Dendritic cell treated with granulocyte-macrophage colony-stimulating factor and Interleukin-4, amounts not matched to agents 40 ng/mL and 50 ng/mL, for 4 days (primary cell): ENCODE data around the gene CDH5.

ENCODE experiments used
- H3K27ac Mint-ChIP-seq: one replicate; pipeline ENCODE4 v1.8.0; 2022; ENCODE audit warnings: mild to moderate bottlenecking, mixed read lengths
- H3K27me3 Mint-ChIP-seq: one replicate; pipeline ENCODE4 v1.8.0; 2022; ENCODE audit warnings: mild to moderate bottlenecking, mixed read lengths
- H3K36me3 Mint-ChIP-seq: one replicate; pipeline ENCODE4 v1.8.0; 2022; ENCODE audit warnings: low read depth, mixed read lengths
- H3K4me1 Mint-ChIP-seq: one replicate; pipeline ENCODE4 v1.8.0; 2022; ENCODE audit warnings: low read depth, mixed read lengths
- H3K4me3 Mint-ChIP-seq: one replicate; pipeline ENCODE4 v1.8.0; 2022; ENCODE audit warnings: mild to moderate bottlenecking, moderate library complexity, mixed read lengths
- H3K9me3 Mint-ChIP-seq: one replicate; pipeline ENCODE4 v1.8.0; 2022; ENCODE audit warnings: mixed read lengths
- intact Hi-C: fragments of 100-400 bp; cut with micrococcal nuclease; formaldehyde crosslinking; loops from one replicate; pipeline ENCODE4 v1.15.0; 2022

CDH5 gene

DNA sequence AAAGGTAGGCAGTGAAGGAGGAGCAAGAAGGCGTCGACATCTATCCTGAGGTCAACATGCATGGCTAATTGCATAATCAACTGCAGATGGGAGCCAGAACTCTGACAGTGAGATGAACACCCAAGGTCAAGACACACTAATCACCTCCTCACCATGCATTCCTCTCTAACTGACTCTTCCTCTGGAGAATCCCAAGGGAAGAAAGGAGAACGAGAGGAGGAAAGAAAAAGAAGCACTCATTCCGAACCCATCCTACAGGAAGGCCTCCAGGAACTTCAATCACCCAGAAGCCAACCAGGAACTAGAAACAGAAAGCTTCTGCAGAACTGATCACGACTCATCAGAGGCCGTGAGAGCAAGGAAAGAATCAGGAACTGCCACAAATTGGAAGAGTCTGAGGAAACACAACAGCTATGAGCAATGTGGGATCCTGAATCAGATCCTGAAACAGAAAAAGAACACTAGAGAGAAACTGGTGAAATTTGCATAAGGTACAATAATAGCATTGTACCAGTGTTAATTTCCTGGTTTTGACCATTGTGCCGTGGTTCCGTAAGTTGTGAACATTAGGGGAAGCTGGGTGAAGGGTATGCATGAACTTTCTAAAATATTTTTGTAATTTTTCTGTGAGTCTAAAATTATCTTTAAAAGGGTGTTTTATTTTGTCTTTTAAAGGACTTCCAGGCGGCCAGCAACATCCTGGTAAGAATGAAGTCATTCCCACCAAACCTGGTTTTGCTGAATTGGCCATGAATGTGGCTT, 50.6 kb downstream of the CDH5 start:
- Mint-ChIP-seq H3K36me3 (no peaks in the 10 kb centered on the region), H3K27me3 (peaks cover 26% of the 10 kb centered on the region), H3K9me3 (peaks cover 20% of the 10 kb centered on the region), H3K4me3 (no peak overlapping the region), H3K27ac (peak overlapping the region; percentile 49), H3K4me1 (peaks cover 34% of the 10 kb centered on the region)
- intact Hi-C loops: no loop called here

DNA sequence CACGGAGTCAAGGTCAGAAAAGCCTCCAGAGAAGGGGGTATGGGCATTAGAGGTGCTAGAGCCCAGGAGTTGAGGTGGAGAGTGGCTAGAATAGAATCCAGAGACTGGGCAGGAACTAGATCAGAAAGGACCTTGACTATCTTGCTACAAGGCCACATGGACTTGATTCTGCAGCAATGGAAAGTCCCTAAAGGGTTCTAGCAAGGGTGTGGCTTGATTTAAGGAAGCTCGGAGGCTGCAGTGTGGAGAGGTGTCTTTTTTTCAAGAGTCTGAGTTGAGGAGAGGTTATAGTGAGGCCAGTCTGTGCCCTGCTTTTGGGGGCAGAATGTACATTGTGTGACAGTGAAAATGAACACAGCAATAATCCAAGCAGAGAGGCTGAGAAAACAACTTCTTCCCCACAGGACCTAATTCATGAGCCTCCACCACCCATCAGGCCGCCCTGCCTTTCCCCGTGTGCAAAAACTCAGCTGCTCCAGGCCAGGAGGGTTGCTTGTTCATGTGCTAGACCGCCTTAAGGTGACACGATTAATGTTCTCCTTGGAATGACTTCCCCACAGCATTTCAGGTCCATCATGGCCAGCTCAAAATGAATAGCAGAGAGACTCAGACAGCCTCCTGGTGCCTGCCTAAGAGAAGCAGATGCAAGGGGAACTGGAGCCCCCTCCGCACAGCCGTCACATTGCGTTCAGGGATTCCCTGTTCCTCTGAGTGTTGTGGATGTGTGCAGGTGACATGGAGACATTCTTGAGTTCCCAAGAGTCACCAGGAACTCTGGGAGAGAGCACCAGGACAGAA, 51.9 kb downstream of the CDH5 start:
- Mint-ChIP-seq H3K9me3 (peaks cover 11% of the 10 kb centered on the region), H3K4me3 (no peak overlapping the region), H3K4me1 (peaks cover 43% of the 10 kb centered on the region), H3K27ac (peak overlapping the region; percentile 49), H3K27me3 (peaks cover 35% of the 10 kb centered on the region), H3K36me3 (no peaks in the 10 kb centered on the region)
- intact Hi-C loops: no loop called here

DNA sequence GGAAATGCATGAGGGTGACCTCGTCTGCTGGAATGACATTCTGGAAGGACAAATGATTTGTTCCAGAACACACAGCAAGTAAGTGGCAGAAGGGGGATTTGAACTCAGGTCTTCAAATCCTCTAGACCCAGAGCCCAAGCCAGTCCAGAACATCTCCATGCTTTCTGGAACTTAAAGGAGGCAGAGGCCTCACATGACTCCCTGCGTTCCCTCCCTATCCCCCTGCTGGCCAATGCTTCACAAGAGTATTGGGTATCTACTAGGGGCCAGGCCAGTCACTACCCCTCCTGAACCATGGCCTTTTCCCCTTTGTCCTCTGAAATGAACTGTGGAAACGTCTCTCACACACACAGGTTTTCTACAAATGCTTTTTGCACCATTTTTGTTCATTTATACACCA, 53.0 kb downstream of the CDH5 start:
- no peak overlapping the region for H3K27ac Mint-ChIP-seq
- H3K4me1 Mint-ChIP-seq: peaks cover 43% of the 10 kb centered on the region
- H3K4me3 Mint-ChIP-seq: no peak overlapping the region
- H3K36me3 Mint-ChIP-seq: no peaks in the 10 kb centered on the region
- intact Hi-C loops: no loop called here
- H3K9me3 Mint-ChIP-seq: peaks cover 11% of the 10 kb centered on the region
- peaks cover 44% of the 10 kb centered on the region for H3K27me3 Mint-ChIP-seq

DNA sequence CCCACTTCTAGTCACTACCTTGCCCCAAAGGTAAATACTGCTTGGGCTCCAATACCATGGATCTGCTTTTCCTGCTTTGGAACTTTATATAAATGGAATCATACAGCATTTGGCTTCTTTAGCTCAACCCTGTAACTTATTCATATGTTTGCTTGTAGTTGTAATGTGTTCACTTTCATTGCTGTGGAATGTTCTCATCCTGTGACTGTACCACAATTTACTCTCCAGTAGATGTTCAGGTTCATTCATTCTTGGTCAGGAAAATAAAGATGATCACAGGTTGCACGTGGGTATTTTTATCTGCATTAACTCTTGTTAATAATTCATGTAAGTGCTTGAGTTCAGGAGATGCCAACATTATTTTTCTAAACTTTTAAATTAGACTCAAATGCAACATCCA, 53.9 kb downstream of the CDH5 start:
- no peaks in the 10 kb centered on the region for H3K36me3 Mint-ChIP-seq
- H3K4me1 Mint-ChIP-seq: peaks cover 43% of the 10 kb centered on the region
- H3K27me3 Mint-ChIP-seq: peaks cover 53% of the 10 kb centered on the region
- peaks cover 11% of the 10 kb centered on the region for H3K9me3 Mint-ChIP-seq
- H3K4me3 Mint-ChIP-seq: no peak overlapping the region
- no peak overlapping the region for H3K27ac Mint-ChIP-seq
- intact Hi-C loops: no loop called here

DNA sequence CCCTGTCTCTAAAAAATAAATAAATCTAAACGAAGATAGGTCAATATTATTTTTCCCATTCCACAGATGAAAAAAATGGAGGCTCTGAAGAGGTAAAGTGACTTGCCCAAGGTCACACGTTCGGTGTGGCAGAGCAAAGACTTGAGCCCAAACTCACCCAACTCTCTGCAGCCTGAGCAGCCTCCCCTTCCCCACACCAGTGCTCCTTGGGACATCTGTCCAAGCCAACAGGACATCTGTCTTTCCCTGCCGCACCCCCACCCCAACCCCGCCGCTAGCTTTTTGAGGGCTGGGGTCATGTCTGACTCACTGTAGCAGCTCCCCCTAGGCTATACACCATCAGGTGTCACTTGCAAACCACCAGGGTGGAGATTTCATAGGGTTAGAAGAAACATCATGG, 55.4 kb downstream of the CDH5 start:
- Mint-ChIP-seq H3K4me1 (peaks cover 42% of the 10 kb centered on the region), H3K27ac (no peak overlapping the region), H3K36me3 (no peaks in the 10 kb centered on the region), H3K27me3 (peaks cover 66% of the 10 kb centered on the region), H3K9me3 (peaks cover 7% of the 10 kb centered on the region), H3K4me3 (no peak overlapping the region)
- intact Hi-C loops: no loop called here

DNA sequence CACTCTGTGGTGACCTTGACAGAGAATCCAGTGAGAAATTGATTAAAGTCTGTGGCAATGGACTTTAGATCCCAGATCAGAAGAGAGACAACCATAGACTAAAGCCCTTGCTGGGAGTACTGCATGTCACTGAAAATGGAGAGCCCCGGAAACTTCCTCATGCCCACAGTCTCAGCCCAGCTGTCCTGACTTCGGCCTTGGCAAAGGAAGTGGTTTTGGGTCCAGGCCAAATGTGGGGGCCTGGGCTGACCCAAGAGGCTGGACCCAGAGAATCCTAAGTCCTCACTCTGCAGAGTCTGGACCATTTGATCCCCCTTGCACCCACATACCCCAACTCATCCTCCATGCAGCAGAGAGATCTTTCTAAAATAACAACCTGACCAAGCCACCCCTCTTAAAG, 55.9 kb downstream of the CDH5 start:
- Mint-ChIP-seq H3K27ac (no peak overlapping the region), H3K4me3 (no peak overlapping the region), H3K27me3 (peaks cover 66% of the 10 kb centered on the region), H3K4me1 (peaks cover 37% of the 10 kb centered on the region), H3K9me3 (peaks cover 2% of the 10 kb centered on the region), H3K36me3 (no peaks in the 10 kb centered on the region)
- intact Hi-C loops: no loop called here

DNA sequence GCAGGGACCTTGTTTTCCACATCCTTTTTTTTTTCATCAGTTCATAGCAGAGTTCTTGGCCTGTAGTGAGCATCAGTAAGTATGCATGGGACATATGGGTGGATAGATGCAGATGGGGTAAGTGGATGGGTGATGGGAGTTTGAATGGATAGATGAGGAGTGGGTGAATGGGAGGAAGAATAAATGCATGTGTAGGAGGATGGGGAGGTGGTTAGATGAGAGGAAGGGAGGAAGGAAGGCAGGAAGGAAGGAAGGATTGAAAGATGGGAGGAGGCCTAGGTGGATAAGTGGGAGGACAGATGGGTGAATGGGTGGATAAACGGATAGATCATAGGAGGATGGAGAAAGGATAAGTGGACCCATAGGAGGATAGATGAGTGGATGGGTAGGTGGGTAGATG, 56.7 kb downstream of the CDH5 start:
- H3K4me3 Mint-ChIP-seq: no peak overlapping the region
- no peaks in the 10 kb centered on the region for H3K36me3 Mint-ChIP-seq
- intact Hi-C loops: no loop called here
- H3K27me3 Mint-ChIP-seq: peaks cover 73% of the 10 kb centered on the region
- H3K9me3 Mint-ChIP-seq: no peaks in the 10 kb centered on the region
- H3K4me1 Mint-ChIP-seq: peaks cover 35% of the 10 kb centered on the region
- no peak overlapping the region for H3K27ac Mint-ChIP-seq

DNA sequence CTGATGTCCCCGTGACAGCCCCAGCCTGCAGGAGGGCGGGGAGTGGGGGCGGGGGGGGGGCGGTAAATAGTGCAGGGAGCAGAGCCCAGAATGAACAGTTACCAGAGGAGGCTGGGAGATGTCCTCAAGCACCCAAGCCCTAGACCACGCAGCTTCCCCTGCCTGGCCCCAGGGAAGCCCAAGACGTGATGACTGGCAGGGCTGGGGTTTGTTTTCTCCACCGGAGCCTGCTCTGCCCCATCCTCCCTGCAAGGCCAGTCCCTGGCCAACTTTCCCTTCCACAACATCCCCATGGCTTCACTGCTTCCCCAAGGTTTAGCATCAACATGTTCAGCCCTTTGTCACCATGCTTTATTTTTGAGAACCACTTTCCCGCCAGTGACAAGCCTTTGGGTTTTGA, 59.2 kb downstream of the CDH5 start:
- Mint-ChIP-seq H3K4me3 (no peak overlapping the region), H3K27me3 (peaks cover 85% of the 10 kb centered on the region), H3K36me3 (no peaks in the 10 kb centered on the region), H3K9me3 (no peaks in the 10 kb centered on the region), H3K4me1 (peaks cover 29% of the 10 kb centered on the region), H3K27ac (no peak overlapping the region)
- intact Hi-C loops: no loop called here

DNA sequence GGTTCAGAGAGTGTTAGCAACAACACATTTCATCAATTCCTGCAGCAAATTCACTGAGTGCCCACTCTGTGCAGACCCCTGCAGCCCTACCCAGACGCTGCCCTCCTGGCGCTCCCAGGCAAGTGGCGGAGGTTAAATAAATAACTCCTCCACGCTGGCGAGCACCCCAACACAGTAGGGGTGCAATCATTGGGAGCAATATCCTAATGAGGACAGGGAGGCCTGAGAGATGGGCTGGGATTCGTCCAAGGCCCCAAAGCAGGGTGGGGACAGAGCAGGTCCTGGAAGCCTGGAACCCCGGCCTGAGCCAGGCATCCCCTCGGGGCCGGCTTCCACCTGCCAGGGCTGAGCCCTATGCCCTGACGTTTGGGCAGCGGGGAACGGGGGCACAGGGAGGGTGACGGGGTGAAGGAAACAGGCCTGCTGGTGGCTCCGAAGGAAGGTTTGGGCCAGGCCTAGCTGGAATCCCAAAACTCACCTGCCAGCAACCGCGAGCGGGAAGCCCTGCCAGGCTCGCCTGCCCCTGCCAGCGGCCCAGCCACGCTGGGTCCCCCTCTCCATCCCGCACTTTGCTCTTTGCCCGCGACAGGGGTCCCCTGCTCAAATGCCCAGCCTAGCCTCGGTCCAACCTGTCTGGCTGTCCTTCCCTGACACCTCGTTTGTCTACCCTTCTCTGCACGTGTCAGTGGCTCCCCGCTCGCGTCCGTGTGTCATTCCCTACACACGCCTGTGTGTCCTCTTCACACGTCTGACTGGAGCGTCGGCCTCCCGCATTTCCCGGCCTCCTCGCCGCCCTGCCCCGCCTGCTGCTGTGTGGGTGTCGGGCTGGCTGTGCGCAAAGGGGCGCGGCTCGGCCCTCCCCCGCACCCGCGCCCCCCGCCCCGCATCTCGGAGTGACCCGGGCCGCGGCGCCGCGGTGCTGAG, 59.9 kb downstream of the CDH5 start:
- H3K27ac Mint-ChIP-seq: no peak overlapping the region
- H3K27me3 Mint-ChIP-seq: peaks cover 88% of the 10 kb centered on the region
- H3K36me3 Mint-ChIP-seq: no peaks in the 10 kb centered on the region
- no peaks in the 10 kb centered on the region for H3K9me3 Mint-ChIP-seq
- H3K4me1 Mint-ChIP-seq: peaks cover 29% of the 10 kb centered on the region
- intact Hi-C loops: no loop called here
- H3K4me3 Mint-ChIP-seq: no peak overlapping the region

DNA sequence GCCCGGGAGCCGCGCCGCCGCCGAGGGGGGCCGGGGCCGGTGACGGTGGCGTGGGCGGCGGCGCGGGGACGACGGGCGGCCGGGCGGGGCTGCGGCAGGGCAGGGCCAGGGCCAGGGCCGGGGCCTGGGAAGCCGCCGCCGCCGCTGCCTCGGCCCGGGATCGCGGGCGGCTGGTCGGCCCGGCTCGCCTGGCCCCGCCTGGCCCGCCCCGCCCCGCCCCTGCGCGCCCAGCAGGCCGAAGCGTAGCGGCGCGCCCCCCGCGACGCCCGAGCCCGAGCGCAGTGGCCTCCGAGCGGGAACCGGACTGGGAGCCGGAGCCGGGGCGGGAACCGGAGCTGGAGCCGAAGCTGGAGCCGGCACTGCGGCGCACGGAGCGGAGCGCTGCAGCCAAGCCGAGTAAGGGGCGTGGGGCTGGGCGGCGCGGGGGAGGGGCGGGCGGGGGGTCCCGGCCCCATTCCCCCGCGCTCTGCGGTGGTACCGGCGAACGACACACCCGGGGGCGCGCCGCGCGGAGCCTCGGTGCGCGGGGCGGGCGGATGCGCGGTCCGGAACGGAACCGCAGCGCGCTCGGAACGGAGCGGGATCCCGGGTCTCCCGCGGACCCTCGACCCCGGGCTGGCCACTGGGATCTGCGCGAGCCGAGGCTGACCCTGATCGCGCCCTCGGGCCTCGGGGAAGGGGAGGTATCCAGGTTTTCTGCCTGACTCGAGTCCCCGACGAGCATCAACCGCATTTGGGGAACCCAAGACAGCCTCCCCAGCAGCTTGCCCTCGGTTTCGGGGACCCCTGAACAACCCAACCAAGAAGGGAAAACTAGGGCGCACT, 60.8 kb downstream of the CDH5 start, which contains the start of gene BEAN1:
Gene BEAN1 (plus strand): TSS at position 260 of the 825 bp plus-strand sequence. CDS start 10,382 bp downstream, outside the sequence.
- Mint-ChIP-seq H3K4me3 (peak within 1 kb of the TSS; percentile 57), H3K4me1 (peaks cover 25% of the 10 kb centered on the region), H3K9me3 (no peaks in the 10 kb centered on the region), H3K27ac (no peak within 1 kb of the TSS), H3K27me3 (peaks cover 88% of the 10 kb centered on the region), H3K36me3 (no peaks in the 10 kb centered on the region)
- intact Hi-C loops: no loop called here

DNA sequence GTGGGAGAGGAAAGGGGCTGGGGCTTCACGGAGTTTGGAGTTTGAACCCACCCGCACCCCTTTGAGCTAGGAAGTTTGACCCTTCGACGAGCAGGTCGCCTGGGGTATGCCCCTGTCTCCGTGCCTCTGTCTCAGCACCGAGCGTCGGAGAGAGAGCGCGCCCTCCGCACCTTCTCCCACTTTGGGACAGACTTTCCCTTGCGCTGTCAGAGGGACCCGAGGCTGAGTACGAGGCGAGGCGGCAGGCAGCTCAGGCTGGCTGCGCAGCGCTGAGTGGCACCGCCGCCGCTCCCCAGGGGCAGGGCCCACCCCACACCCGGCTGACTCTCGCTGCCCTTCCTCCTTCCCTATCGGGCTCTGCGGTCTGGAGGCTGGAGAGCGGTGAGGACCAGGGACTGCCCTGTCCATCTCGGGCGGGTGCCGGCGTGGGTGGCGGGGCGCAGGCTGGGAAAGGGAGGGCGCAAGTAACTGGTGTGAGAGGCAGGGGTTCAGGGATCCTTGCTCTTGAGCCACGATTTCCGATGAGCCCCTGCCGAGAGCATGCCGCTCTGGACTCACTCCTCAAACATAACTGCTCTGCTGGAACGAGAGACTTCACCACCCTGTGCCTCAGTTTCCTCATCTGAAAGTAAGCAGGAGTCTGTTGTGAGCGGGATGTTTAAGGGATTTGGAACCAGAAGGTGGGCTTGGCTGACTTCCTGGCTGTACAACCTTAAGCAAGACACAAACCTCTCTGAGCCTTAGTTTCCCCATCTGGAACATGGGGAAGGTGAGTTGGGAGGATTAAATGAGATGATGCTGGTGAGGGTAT, 61.6 kb downstream of the CDH5 start:
- no peaks in the 10 kb centered on the region for H3K36me3 Mint-ChIP-seq
- H3K27me3 Mint-ChIP-seq: peaks cover 87% of the 10 kb centered on the region
- peak overlapping the region; percentile 57 for H3K4me3 Mint-ChIP-seq
- H3K9me3 Mint-ChIP-seq: no peaks in the 10 kb centered on the region
- H3K4me1 Mint-ChIP-seq: peaks cover 18% of the 10 kb centered on the region
- no peak overlapping the region for H3K27ac Mint-ChIP-seq
- intact Hi-C loops: no loop called here

DNA sequence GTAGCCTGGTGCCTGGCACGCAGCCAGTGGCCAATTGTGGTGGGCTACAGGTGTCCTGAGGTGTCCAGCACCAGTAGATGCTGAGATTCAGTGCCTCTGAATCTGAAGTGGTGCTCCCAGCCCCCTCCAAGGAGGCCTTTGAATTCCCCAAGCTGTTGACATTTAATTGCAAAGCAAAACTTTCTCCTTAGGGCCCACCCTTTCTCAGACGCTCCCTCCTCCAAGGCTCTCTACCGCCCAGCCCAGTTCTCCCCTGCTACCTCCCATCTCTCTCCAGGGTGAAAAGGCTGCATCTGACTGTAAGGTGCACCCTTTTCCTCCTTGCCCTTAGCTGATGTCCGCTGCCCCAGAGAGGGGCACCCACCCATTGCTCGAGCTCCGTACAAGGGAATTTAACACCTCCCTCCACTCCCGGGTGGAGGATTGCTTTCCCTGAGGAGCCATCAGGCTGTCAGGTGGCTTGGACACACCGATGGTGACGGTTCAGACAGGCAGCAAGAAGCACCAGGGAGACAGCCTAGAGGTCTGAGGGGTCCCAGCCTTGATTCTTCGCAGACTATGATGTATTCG, 62.3 kb downstream of the CDH5 start:
- Mint-ChIP-seq H3K9me3 (no peaks in the 10 kb centered on the region), H3K4me1 (peaks cover 18% of the 10 kb centered on the region), H3K27ac (no peak overlapping the region), H3K4me3 (no peak overlapping the region), H3K27me3 (peaks cover 85% of the 10 kb centered on the region), H3K36me3 (no peaks in the 10 kb centered on the region)
- intact Hi-C loops: no loop called here
